GM19023 (cell line): ENCODE measurements around the gene MRC1.

Source experiments
- ATAC-seq: cut with Tn5 transposase; IDR thresholded peaks from one replicate; pipeline ENCODE4 v1.9.1; 2021; ENCODE audit warnings: mild to moderate bottlenecking, moderate library complexity; ENCODE audit not compliant: unreplicated experiment

The MRC1 gene

DNA sequence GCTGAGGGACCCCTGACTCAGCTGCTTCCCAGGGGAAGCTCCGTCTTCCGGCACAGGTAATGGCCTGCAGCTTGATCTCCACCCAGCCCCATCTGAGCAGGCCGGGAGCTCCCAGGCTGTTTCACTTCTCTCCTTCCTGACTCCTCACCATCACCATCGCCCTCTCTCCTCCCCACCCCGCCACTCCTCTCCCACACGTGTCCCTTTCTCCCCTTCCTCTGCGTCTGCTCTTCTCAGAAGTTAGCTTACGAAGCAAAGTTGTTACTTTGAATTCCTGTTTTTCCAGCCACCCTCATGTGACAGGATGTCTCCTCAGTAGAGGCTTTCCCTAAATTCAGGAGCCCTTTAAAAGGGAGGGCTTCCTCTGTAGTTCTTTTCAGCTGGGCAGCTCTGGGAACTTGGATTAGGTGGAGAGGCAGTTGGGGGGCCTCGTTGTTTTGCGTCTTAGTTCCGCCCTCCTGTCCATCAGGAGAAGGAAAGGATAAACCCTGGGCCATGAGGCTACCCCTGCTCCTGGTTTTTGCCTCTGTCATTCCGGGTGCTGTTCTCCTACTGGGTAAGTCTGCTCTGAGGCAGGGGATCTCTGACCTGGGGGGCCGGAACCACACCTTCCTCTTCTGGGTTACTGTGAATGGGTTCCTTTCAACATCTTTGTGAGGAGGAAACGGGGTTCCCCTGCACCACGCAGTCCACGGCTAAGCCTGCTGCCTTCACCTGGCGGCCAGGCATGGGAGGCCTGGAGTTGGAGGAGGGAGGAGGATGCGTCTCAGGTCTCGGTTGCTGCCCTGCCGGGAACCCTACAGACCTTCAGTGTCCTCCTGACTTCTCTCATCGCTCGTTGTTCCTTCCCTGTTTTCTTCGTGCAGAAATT lies at the start of gene MRC1:
MRC1 (plus strand) TSS at position 378 of the 871 bp plus-strand sequence; CDS start at position 496, 118 bp downstream.
- ATAC-seq, result no peak

DNA sequence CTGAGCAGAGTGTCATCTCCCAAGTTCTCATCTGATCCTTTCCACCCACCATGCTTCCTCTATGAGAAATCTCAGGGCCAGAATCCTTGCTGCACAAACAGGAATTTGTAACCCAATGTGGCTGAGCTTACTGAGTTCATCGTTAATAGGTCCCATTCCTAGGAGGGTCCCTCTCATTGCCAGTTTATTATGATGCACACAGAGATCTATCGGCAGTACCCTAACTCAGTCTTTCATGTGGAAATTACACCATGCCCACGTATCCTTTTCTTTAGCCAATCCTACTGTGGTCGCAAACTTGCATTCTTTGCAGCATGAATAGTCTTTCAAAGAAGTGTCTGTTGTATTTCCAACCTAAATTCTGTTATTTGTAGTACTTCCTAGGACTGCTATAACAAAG lies 45.0 kb upstream of the MRC1 start:
- no peak for ATAC-seq

DNA sequence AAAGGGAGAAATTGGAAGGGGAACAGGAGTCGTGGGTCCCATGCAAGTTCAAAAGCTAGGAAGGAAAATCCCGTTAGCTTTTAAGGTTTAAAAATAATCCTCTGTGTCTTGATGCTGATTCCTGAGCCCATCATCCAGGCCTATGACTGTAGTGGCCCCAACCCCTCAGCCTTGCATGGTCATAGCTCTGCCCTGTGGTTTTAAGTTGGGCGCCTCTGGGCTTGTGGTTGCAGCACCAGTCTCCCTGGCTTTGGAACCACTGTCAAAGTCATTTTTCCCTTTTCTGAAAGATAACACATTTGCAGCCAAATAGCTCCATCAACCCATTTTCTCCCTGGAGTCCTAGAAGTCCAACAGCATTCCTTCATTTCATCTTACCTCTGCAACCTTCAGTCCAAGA lies 43.5 kb upstream of the MRC1 start:
- no peak for ATAC-seq

DNA sequence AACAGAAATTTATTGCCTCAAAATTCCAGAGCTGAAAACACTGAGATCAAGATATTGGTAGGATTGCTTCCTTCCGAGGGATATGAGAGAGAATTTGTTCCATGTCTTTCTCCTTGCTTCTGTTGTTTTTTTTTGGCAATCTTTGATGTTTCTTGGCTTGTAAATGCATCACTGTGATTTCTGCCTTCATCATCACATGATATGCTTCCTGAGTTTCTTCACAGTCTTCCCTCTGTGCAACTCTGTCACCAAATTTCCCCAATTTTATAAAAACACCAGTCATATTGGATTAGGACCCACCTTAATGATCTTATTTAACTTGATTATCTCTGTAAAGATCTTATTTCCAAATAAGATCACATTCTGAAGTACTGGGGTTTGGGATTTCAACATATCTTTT lies 42.4 kb upstream of the MRC1 start:
- no peak for ATAC-seq

DNA sequence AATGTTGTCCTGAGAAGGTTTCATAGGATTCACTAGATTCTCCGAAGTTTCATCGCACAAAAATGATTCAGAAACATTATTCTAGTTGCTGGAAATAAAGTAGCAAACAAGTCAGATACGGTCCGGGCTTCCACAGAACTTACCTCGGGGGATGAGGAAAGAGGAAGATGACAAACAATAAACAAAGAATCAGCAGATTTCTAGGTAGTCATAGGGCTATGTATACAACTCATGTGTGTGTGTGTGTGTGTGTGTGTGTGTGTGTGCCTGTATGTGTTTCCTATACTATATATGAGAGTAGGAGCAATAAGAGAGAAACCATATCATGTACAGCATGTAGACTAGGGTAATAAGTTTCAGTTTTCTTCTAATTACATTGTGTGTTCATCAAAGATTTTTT lies 40.7 kb upstream of the MRC1 start:
- no peak for ATAC-seq

GRCh38 chr10:17768957-17769356 lies 40.2 kb upstream of the MRC1 start:
- ATAC-seq, result no peak

GRCh38 chr10:17771017-17771416 lies 38.1 kb upstream of the MRC1 start:
- no peak for ATAC-seq

GRCh38 chr10:17779784-17780183 lies 29.4 kb upstream of the MRC1 start:
- ATAC-seq, result no peak

GRCh38 chr10:17780727-17781126 lies 28.4 kb upstream of the MRC1 start:
- ATAC-seq, result no peak

DNA sequence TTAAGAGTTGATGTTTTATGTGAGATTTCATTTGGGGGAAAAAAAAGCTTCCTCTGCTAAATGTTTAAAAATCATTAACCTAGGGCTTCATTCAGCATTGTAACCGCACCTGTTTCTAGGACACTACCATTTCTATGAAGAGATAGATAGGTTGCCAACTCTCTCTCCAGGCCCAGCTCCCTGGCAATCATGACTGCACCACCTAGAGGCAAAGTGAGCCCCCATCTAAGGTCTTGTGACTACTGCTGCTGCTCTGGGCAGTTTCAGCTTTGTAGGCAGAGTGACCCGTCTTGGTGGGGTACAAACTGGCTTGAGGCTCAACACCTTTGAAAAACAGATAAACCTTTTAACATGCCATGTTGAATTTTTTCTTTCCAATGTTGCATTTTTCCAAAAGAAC lies 27.3 kb upstream of the MRC1 start:
- ATAC-seq, result no peak

GRCh38 chr10:17782921-17783665 lies 26.1 kb upstream of the MRC1 start:
- ATAC-seq, result no peak

DNA sequence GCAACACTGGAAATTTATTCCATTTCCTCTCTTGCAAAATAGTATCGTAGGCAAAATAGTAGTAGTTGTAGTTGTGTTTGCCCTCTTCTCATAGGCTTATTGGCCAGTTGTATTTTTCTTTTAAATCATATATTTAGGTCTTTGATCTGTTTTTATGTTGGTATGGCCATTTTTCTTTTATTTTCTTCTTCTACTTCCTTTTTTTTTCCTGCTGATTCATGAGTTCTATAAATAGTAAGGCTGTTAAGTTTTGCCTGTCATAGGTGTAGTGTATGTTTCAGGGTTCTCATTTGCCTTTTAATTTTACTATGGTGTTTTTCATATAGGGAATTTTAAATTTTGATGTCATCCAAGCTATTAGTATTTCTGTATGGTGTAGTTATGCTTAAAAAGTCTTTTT lies 25.4 kb upstream of the MRC1 start:
- no peak for ATAC-seq

DNA sequence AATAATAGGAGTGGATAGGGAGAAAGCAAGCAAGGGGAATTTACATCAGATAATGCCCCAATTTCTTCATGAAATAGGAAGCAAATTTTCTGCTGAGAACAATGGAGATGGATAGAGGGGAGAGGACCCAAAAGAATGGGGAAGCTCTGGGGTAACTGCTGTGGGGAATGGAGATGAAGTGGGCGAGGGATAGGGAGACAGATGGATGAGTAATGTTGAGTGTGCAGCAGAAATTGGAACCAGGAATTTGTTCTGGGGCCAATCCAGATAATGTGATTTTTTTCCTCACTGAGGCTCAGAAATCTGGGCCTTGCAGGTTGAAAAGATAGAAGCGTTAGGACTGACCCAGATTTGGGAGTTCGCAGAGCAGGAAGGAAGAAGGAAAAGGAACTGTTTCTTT lies 24.5 kb upstream of the MRC1 start:
- ATAC-seq, result no peak

GRCh38 chr10:17785276-17785930 lies 23.7 kb upstream of the MRC1 start:
- no peak for ATAC-seq

GRCh38 chr10:17787087-17787961 lies 21.8 kb upstream of the MRC1 start:
- ATAC-seq, result no peak

DNA sequence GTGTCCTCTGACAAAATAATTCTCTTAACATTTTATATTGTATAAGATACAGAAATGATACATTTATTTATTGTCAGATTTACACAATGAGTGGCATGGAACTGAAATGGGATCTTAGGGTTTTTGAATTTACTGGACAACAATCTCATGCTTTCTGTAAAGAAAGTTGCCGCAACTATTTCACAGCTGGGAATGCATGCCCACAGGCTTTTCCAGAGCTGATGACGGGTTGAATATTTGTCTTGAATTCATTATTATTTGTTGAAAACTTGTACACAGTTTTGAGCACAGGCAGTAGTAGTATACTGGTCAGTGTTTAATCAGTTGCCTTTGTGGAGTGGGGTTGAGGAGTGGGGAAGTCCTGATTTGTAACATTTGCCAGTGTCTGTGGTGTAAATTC lies 20.5 kb upstream of the MRC1 start:
- ATAC-seq, result no peak

- no peak for ATAC-seq
Observed at GRCh38 chr10:17789396-17789795, 19.8 kb upstream of the MRC1 start.

- ATAC-seq, result no peak
Observed at GRCh38 chr10:17790651-17791050, 18.5 kb upstream of the MRC1 start.

GRCh38 chr10:17792991-17793390 lies 16.2 kb upstream of the MRC1 start:
- ATAC-seq, result no peak

GRCh38 chr10:17793823-17794644 lies 15.1 kb upstream of the MRC1 start:
- ATAC-seq, result no peak
